NCI-H446 (cell line): Measurements from ENCODE around the gene KDR.

Experiments used
- DNase-seq, 2 experiments: peaks; one replicate each; lab custom pipeline; 2025; lab: John Stamatoyannopoulos, UW

The KDR gene

GRCh38 chr4:55123791-55124190, 1.6 kb downstream of the KDR start:
- DNase-seq, result no peak

GRCh38 chr4:55122235-55122634, 3.2 kb downstream of the KDR start:
- DNase-seq, result no peak

DNA sequence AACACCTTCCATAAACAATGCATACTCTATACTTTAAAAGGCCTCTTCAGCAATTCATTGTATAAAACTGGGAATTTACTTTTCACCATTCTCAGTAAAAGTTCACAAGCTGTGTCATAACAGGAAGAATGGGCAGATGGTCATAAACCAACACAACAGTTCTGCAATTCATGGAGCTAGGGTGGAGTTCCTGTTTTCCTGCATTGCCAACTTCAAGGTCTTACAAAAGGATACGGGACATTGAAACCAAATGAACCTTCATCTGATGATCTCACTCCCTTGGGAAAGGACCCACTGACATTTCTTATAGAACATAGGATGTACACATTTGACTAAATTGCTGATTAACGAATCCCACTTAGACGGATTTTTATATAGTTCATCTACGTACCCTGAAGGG, 4.1 kb downstream of the KDR start:
- no peak for DNase-seq

DNA sequence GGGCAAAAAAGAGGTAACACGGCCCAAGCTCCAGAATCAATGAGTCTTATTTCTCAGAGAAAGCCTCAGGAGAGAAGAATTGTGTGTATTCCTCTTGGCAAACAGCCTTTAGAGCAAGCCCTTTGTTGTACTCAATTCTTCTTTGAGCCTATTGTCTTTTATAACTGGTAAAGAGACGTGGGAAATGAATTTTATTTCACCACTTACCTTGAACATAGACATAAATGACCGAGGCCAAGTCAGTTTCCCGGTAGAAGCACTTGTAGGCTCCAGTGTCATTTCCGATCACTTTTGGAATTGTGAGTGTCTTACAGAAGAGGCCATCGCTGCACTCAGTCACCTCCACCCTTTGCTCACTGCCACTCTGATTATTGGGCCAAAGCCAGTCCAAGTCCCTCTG, 7.0 kb downstream of the KDR start:
- DNase-seq, result no peak

GRCh38 chr4:55117511-55117910, 7.9 kb downstream of the KDR start:
- no peak for DNase-seq

- DNase-seq, result no peak
These were observed 8.9 kb downstream of the KDR start for GRCh38 chr4:55116450-55116849.

DNA sequence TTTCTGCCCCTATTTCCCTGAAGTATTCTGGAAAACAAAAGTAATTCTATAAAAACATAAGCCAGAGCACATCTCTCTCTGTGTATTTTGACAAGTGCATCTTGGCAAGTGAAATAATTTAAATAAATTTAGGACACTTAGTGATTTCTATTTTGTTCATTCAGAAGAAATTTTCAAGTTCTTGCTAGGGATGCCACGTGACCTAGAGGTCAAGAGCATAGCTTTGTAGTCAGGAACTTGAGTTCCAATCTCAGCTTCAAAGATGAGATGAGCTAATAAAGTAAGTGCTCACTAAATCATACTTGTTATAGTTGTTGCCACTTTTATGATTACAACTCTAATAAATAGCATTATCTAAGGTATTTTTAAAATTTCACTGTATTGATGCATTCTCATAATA, 13.8 kb downstream of the KDR start:
- DNase-seq, result no peak

GRCh38 chr4:55110131-55110530, 15.3 kb downstream of the KDR start:
- no peak for DNase-seq

GRCh38 chr4:55107054-55107453, 18.3 kb downstream of the KDR start:
- DNase-seq, result no peak

GRCh38 chr4:55103224-55103623, 22.2 kb downstream of the KDR start:
- DNase-seq, result no peak

GRCh38 chr4:55099816-55100215, 25.6 kb downstream of the KDR start:
- DNase-seq, result no peak

DNA sequence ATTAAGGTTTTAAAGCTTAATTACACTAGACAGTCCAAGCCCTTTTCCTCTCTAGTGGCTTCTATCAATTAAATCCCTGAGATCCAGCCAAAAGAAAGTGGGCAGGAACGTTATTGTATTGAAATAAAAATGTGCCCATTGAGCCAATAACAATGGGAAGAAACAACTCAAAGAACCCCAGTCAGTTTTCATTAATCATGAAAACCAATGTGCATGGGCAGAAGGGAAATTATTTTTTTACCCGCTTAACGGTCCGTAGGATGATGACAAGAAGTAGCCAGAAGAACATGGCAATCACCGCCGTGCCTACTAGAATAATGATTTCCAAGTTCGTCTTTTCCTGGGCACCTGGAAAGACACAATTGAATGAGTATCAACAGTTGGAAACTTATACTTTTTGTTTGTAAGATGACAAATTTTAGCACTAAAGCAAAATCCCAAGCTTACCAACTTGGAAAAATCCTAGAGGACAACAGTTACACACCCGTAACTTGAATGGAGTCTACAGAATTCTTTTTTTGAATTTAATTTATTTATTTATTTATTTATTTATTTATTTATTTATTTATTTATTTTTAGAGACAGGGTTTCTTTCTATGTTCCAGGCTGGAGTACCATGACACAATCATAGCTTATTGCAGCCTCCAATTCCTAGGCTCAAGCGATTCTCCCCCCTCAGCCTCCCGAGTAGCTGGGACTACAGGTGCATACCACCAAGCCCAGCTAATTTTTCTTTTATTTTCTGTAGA, 26.8 kb downstream of the KDR start:
- DNase-seq, result no peak

GRCh38 chr4:55096619-55097018, 28.8 kb downstream of the KDR start:
- DNase-seq, result no peak

GRCh38 chr4:55096045-55096444, 29.4 kb downstream of the KDR start:
- no peak for DNase-seq

DNA sequence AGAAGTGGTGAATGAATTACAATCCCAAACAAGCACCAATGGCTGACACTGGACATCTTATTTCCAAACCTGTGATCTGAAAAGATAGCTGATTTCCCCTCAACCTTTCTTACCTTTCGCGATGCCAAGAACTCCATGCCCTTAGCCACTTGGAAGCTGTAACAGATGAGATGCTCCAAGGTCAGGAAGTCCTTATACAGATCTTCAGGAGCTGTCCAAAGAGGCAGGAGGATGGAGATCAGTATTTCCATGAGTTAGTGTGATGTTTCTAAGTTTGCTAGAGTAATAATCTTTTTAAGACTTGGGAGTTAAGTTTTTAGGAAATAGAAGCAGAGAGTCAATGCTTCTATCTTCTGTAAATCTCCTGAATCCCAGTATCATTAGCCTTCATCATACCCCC, 32.9 kb downstream of the KDR start:
- no peak for DNase-seq

DNA sequence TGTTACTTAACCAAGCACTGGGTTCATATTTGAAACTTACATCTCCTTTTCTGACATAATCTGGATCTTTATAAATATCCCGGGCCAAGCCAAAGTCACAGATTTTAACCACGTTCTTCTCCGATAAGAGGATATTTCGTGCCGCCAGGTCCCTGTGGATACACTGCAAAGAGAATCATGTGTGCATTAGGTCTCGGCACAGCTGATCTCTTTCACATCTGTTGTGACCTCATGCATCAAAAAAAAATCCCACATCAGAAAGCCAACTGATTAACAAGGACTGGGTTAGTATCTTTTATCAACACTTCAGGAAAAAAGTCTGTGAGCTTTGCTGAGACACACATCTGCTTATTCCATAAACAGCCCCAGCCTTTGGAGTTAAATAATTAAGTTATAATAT, 35.5 kb downstream of the KDR start:
- no peak for DNase-seq

- DNase-seq, result no peak
These were observed 37.5 kb downstream of the KDR start for GRCh38 chr4:55087913-55088260.

DNA sequence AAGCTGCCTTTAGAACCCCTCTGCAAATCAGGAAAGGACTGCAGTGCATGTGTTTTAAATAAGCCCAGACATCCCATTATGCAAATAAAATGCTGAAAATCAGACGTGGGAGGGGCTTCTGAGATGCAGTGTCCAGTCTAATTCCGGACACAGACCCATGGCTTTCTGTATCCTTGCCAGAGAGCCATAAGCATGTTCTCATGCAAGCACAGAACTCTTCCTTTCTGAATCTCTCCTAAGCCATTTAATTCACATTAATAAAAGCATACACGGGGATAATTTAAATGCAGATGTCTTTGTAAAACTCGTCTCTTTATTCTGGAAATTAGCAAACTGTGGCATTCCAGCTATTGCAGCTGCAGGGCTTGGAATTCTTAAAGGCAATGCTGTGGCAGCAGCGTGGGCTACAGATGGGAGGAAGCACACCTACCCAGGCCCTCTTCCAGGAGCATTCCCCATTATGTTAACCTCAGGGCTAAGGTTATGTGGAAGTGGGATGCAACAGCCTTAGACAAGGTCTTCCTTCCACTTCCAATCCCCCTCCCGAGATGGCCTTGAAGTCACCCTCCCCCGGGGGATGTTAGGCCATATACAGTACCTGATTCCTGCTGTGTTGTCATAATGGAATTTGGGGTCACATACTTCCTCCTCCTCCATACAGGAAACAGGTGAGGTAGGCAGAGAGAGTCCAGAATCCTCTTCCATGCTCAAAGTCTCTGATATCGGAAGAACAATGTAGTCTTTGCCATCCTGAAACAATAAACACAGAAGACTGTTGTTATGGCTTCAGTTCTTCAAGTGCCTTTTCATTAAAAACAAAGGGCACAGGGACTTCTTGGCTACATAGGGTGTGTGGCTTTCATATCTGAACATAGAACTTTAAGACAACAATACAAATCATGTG, 38.1 kb downstream of the KDR start:
- DNase-seq, result no peak

DNA sequence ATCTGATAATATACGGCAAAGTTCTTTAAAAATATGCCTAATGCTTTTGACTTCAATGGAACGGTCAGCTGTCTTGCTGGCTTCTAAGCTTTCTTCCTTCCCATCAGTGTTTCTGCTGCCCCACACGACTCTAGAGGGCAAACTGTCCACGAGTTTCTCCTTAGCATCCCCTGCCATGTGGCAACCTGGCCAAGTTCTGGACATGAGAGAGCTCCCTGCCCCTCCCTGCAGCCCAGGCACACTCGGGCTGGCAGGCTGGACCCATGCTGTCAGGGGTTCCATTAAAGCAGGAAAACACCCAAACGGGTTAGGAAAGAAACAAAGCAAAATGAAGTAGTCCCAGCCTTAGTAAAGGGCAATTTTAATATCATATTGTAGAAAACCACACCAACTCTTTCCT, 38.8 kb downstream of the KDR start:
- DNase-seq, result no peak

DNA sequence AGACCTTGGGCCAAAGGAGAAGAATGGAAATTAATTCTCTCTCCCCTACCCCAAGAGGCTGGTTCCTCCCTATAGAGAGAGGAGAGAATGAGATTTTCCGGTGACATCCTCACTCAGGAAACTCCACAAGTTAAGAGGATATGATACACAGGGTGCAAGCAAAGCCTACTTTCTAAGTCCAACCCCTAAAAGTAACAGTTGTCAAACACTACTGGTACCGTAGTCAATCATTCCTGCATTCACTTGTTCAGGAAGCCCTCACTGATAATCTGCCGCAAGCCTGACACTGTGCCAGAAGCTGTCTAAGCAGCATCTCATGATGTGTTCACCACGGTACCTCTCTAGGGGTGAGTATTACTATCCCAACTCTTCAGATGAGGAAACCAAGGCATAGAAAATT, 41.7 kb downstream of the KDR start:
- DNase-seq, result no peak

DNA sequence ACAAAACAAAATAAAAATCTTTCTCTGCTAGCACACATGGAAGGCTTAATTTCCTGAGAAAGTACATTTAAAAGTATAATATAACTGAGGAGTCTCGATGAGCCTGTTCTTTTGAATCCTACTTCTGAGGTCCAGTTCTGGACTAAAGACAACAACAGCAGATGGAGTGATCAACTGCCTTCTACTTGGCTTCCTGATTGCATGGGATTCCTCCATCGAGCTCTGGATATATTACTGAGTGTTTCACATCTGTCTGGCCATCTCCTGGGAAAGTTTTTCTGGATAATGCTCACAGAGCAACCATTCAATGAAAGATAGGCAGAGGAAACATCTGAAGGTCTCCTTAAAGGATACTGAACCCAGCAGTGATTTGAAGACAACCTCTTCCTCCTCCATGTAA, 42.6 kb downstream of the KDR start:
- DNase-seq, result no peak

- no peak for DNase-seq
These were observed 45.1 kb downstream of the KDR start for GRCh38 chr4:55080174-55080865.
